D721Med (cell line): ENCODE results near the gene OR4K5.
"Not testable (repeated sequence)": the region's sequence is repeated elsewhere in the genome, so short reads cannot be mapped to it uniquely, and the experiment has no call there.

Source experiments
- DNase-seq: peaks from one replicate; pipeline ENCODE4 v3.0.0; 2011; ENCODE audit warnings: low spot score; ENCODE audit not compliant: insufficient read length
- FAIRE-seq: peaks from 2 replicates; lab custom pipeline; 2011; peaks lifted over from hg19 to GRCh38; lab: Jason Lieb, UNC
- TF ChIP-seq, protein P1 (sequence below): IDR thresholded peaks from 2 replicates; pipeline ENCODE4 v1.5.1; 2012; ENCODE audit warnings: mild to moderate bottlenecking, control low read depth; ENCODE audit not compliant: insufficient read depth; ENCODE audit errors: missing control alignments

OR4K5 gene

GRCh38 chr14:19947413-19948090 lies 27.1 kb downstream of the OR4K5 start:
- no peak for FAIRE-seq
- TF ChIP-seq, protein P1, sequence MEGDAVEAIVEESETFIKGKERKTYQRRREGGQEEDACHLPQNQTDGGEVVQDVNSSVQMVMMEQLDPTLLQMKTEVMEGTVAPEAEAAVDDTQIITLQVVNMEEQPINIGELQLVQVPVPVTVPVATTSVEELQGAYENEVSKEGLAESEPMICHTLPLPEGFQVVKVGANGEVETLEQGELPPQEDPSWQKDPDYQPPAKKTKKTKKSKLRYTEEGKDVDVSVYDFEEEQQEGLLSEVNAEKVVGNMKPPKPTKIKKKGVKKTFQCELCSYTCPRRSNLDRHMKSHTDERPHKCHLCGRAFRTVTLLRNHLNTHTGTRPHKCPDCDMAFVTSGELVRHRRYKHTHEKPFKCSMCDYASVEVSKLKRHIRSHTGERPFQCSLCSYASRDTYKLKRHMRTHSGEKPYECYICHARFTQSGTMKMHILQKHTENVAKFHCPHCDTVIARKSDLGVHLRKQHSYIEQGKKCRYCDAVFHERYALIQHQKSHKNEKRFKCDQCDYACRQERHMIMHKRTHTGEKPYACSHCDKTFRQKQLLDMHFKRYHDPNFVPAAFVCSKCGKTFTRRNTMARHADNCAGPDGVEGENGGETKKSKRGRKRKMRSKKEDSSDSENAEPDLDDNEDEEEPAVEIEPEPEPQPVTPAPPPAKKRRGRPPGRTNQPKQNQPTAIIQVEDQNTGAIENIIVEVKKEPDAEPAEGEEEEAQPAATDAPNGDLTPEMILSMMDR = no peak
- DNase-seq = no peak

DNA sequence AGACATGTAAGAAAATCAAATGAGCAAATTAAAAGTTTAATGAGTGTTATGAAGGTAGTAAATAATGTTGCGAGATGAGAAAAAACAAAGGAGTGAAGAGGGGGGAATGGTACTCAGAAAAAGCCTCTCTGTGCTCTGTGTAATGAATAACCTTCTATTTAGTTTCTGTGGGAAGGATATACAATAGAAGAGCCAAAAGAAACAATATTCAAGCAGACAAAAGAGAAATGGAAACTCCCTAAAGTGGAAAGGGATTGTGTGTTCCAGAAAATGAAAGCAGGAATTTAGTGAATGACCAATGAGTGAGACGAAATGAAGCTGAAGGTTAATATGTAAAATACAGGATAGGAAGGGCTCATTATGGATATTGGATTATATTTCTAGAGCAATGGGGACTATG lies 28.8 kb downstream of the OR4K5 start:
- TF ChIP-seq, protein P1 = no peak
- FAIRE-seq (no peak), DNase-seq (no peak)

- DNase-seq, FAIRE-seq: not testable (repeated sequence)
Measured at GRCh38 chr14:19969735-19970134, 49.3 kb downstream of the OR4K5 start.
